ENCODE measurements around the gene C4orf46.

C4orf46 gene

GRCh38 chr4:158649111-158649680, 22.5 kb downstream of the C4orf46 start:
- DNase-seq = no peak

GRCh38 chr4:158644760-158645159, 26.9 kb downstream of the C4orf46 start:
- DNase-seq = no peak

GRCh38 chr4:158644356-158644755, 27.3 kb downstream of the C4orf46 start:
- no peak for DNase-seq

- no peak for DNase-seq
Measured at GRCh38 chr4:158636619-158637018, 35.1 kb downstream of the C4orf46 start.

- DNase-seq = no peak
Measured at GRCh38 chr4:158630893-158631292, 40.8 kb downstream of the C4orf46 start.

GRCh38 chr4:158625544-158625943, 46.1 kb downstream of the C4orf46 start:
- no peak for DNase-seq

- DNase-seq = no peak
Measured at GRCh38 chr4:158624889-158625478, 46.7 kb downstream of the C4orf46 start.

- DNase-seq = no peak
Measured at GRCh38 chr4:158622251-158622650, 49.4 kb downstream of the C4orf46 start.

- DNase-seq = no peak
Measured at GRCh38 chr4:158621729-158622128, 50.0 kb downstream of the C4orf46 start.

GRCh38 chr4:158617956-158618355, 53.7 kb downstream of the C4orf46 start:
- no peak for DNase-seq

All from NCI-H524 treated with DMSO at 0.1 percent for 48 hours (cell line).